GM12875 (cell line): Measurements from ENCODE around the gene FRMPD1.

Experiments
- H3K4me3 ChIP-seq: one replicate; pipeline ENCODE4 v1.5.1; 2011; ENCODE audit warnings: low read depth, low read length, control low read depth
- TF ChIP-seq, protein P1 (sequence below): IDR thresholded peaks from 2 replicates; pipeline ENCODE4 v1.5.1; 2011; ENCODE audit warnings: low read depth, mild to moderate bottlenecking, control low read depth, inconsistent platforms, low read length, moderate library complexity, borderline replicate concordance; ENCODE audit not compliant: insufficient read depth

The FRMPD1 gene

DNA sequence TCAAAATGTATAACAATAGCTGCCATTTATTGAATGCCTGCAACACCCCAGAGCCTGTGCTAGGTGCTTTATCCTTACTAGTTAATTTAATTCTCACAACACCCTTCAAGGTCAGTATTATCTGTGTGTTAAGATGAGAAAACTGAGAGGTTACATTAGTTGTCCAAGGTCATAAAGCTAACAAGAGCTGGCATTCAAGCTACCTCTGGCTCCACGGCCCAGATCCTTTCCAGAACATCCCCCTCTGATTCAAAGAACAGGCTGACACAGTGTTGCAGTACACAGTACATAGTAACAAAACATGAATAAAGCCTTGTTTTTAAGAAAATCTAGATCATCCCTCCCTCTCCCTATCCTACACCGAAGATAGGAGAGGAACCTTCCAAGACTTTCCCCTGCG is 9.4 kb upstream of the FRMPD1 start:
- TF ChIP-seq, protein P1, sequence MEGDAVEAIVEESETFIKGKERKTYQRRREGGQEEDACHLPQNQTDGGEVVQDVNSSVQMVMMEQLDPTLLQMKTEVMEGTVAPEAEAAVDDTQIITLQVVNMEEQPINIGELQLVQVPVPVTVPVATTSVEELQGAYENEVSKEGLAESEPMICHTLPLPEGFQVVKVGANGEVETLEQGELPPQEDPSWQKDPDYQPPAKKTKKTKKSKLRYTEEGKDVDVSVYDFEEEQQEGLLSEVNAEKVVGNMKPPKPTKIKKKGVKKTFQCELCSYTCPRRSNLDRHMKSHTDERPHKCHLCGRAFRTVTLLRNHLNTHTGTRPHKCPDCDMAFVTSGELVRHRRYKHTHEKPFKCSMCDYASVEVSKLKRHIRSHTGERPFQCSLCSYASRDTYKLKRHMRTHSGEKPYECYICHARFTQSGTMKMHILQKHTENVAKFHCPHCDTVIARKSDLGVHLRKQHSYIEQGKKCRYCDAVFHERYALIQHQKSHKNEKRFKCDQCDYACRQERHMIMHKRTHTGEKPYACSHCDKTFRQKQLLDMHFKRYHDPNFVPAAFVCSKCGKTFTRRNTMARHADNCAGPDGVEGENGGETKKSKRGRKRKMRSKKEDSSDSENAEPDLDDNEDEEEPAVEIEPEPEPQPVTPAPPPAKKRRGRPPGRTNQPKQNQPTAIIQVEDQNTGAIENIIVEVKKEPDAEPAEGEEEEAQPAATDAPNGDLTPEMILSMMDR, result no peak
- no peak overlapping the region for H3K4me3 ChIP-seq

DNA sequence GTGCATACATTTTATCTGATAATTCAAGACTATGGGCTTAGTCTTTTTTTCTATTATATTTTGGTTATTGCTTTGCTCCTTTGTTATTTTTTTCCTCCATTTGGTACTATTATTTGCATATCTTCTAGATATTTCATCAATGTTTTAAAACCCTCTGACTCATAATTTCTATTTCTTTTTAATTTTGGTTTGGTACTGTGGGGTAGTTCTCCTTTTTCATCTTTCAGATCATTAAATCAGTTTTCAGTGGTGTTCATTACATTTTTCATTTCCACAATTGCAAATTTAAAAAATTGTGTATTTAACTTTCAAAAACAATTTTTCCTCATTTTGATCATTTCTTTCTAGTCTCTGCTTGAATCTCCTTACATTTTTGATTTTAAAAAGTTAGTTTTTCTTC is 7.5 kb upstream of the FRMPD1 start:
- no peak overlapping the region for H3K4me3 ChIP-seq
- TF ChIP-seq, protein P1, result no peak

DNA sequence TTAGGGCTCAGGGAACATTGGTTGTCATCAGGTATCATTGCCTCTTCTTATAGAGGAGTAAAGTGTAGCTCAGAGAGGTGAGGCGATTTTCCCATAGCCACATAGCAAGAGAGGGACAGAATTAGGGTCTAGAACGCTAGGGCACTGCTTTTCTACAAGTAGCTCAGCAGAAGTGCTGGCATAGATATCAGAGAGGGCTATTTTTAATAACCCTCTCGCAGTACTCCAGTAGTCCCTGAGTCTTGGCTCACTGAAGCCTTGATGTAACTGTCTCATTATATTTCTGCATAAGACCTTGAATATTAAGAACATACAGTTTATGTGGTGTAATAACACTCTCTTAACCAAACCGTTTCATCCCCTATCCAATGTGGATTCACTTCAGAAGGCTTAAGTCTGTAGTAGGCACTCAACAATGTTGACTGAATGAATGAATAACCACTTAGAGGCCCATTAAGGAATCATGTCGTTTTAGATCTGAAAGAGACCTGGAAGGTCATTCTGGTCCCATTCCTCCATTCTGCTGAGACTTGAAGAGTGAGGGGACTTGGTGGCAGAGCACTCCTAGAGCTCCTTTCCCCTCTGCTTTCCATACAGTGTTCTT is 4.7 kb upstream of the FRMPD1 start:
- TF ChIP-seq, protein P1, result no peak

GRCh38 chr9:37650299-37650872 is 368 bp upstream of the FRMPD1 start:
- no peak overlapping the region for H3K4me3 ChIP-seq
- TF ChIP-seq, protein P1, result no peak

More for the DNA sequence above, 4.7 kb upstream of the FRMPD1 start:
- no peak overlapping the region for H3K4me3 ChIP-seq

DNA sequence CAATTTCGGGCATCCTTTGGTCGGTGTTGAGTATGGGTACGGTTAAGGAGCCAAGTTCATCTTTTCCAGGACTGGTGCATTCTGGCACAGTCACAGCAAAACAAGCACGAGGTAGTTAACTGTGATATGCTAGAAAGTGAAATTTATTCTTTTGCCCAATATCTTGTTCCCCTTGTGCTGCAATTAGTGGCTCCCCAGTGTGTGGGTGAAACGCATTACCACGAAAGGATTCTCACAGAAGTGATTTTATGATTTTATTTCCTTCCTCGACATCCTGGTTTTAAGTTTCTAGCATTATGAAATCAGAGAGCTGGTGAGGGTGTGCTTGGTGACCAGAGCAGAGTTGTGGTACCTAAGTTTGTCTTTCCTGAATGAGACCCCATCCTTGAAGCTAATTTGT is 1.5 kb downstream of the FRMPD1 start:
- no peak overlapping the region for H3K4me3 ChIP-seq
- TF ChIP-seq, protein P1, result no peak

DNA sequence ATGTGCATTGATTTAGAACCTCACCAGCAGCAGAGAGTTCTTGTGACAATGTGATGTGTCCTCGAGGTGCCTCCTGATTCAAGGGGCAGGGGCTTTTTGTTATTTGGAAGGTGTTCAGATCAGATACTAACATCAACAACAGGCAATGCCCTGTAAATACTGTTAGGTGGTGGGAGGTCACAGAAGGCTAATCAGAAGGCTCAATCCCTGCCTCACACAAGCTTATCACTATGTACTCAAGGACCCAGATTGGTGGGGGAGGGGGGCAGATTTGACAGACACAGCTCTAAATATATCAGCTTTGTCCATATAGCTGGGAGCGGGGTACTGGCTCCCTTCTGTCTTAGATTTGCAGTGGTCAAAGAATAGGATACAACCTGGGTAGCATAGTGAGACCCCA is 2.6 kb downstream of the FRMPD1 start:
- TF ChIP-seq, protein P1, result no peak
- H3K4me3 ChIP-seq, result no peak overlapping the region

DNA sequence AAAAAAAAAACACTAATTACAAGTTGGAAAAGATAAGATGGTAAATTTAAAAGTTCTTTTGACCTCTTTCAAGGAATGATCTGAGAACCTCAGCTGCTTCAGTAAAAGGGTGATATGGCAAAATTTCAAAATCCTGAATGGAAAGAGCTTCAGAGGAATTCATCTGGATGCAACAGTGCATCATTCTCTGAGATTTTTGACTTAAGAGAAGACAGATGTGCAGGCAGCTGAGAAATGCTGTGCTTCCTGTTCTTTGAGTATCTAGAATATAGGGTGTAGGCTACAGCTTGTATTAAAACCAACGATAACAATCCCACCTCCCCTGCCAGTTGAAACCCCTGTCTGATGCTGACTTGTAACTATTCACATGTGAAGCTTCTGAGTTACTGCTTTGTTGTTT is 6.2 kb downstream of the FRMPD1 start:
- H3K4me3 ChIP-seq, result no peak overlapping the region
- TF ChIP-seq, protein P1, result no peak
